NCI-H2081 treated with DMSO at 0.1 percent for 48 hours (cell line): ENCODE measurements around the gene MICU1.
"Not testable (repeated sequence)": the region's sequence is repeated elsewhere in the genome, so short reads cannot be mapped to it uniquely, and the experiment has no call there.

Experiments
- DNase-seq: peaks from one replicate; lab custom pipeline; 2025; lab: John Stamatoyannopoulos, UW

Gene MICU1

DNA sequence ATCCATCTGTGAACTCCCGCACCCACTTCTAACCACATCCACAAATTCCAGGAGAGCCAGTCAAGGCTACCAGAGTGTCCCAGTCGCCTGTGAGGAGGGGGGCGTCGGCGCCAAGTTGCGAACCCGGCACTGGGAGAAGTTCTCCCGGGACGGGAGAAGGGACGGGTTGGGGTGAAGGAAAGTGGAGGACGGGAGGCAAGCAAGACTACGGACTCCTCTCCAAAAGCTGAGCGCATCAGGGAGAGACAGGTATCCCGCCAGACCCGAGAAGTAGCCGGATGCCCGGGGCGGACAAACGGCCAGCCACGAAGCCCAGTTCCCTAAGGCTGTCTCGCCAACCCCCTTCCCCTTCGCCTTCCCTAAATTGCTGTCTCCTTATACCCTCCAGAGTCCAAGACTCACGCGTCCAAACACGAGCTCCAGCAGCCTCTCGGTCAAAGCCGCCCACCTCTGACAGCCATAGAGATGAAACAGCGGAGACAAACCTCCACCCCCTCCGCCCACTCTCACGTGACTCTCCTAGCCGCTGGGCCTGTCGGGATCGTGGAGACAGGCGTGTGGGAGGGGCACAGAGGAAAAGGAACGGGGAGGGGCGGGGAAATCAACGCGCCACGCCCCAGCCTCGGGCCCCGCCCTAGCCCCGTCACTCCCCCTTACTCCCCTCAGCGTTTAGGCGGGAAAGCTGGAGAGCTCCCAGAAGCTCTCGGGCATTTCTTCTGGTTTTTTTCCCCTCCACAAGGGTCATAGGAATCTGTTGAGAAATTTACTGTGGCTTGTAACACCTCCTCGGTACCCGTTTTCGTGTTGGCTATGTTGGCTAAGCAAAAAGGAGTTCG lies at the start of gene MICU1:
MICU1 (minus strand) TSS at position 472 of the 836 bp plus-strand sequence. CDS start 59,286 bp downstream, outside the sequence.
- DNase-seq: peak; percentile 49

GRCh38 chr10:72674174-72674573 lies 48.3 kb upstream of the MICU1 start:
- not testable (repeated sequence) for DNase-seq

GRCh38 chr10:72673280-72673679 lies 47.4 kb upstream of the MICU1 start:
- DNase-seq: no peak

GRCh38 chr10:72667207-72667864 lies 41.5 kb upstream of the MICU1 start:
- DNase-seq: no peak

- DNase-seq: no peak
Observed at GRCh38 chr10:72665925-72666324, 40.0 kb upstream of the MICU1 start.

- no peak for DNase-seq
Observed at GRCh38 chr10:72663971-72664370, 38.1 kb upstream of the MICU1 start.

DNA sequence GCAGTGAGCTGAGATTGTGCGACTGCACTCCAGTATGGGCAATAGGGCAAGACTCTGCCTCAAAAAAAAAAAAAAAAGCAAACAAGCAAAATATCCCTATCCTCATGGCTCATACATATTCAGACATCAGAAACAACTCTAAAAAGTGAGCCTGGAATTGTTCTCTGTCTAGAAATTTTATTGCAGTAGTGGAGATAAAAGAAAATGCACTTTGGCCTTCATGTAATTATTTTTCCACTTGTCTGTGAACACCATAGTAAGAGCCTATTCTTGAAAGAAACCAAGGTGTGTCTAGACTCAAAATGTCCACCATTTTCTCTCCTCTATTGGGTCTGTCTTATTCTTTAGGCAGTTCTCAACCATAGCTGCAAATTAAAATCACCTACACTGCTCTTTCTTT lies 35.6 kb upstream of the MICU1 start:
- DNase-seq: no peak

GRCh38 chr10:72660220-72660619 lies 34.3 kb upstream of the MICU1 start:
- no peak for DNase-seq

GRCh38 chr10:72659694-72660093 lies 33.8 kb upstream of the MICU1 start:
- DNase-seq: no peak

GRCh38 chr10:72658696-72659400 lies 33.0 kb upstream of the MICU1 start:
- no peak for DNase-seq

DNA sequence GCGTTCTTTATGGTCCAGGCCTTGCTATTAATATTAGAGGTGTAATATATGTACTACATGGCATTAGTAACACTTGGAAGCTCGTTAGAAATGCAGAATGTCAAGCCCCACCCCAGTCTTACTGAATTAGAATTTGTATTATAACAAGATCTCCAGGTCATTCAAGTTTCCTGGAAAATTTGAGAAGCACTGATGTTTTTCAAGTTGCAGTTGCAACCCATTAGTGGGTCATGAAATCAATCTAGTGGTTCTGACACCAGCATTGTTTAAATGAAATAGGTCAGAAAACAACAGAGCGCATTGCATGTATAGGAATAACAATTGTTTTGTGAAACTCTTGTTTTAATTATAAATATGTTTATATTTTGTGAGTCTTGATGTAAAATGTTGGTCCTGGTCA lies 28.8 kb upstream of the MICU1 start:
- no peak for DNase-seq

- no peak for DNase-seq
Observed at GRCh38 chr10:72653383-72654096, 27.7 kb upstream of the MICU1 start.

DNA sequence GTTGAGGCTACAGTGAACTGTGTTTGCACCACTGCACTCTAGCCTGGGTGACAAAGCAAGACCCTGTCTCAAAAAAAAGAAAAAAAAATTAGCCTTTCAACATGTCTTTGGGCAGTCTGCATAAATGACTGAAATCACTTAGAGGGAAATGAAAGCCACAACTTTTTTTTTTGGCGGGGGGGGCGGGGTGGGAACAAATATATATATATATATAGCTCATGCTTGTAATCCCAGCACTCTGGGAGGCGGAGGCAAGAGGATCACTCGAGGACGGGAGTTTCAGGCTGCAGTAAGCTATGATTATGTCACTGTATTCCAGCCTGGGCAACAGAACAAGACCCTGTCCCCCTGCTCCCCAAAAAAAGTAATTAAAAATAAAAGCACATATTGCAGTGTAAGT lies 23.4 kb upstream of the MICU1 start:
- DNase-seq: no peak

DNA sequence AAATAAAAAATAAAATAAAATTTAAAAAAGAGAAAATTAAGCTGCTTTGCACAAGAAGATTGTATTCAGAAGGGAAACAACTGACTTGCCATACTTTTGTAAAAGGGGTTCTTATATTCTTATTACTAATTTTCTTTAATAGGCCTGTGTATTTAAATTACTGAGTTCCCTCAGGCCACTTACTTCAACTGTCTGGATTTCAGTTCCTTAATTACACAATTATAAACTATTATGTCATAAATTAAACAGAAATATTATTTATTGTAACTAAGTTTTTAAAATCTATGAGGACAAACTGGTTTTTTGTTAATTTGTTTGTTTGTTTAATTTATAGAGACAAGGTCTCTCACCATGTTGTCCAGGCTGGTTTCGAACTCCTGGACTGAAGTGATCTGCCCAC lies 22.4 kb upstream of the MICU1 start:
- no peak for DNase-seq

GRCh38 chr10:72646971-72647370 lies 21.1 kb upstream of the MICU1 start:
- DNase-seq: not testable (repeated sequence)

DNA sequence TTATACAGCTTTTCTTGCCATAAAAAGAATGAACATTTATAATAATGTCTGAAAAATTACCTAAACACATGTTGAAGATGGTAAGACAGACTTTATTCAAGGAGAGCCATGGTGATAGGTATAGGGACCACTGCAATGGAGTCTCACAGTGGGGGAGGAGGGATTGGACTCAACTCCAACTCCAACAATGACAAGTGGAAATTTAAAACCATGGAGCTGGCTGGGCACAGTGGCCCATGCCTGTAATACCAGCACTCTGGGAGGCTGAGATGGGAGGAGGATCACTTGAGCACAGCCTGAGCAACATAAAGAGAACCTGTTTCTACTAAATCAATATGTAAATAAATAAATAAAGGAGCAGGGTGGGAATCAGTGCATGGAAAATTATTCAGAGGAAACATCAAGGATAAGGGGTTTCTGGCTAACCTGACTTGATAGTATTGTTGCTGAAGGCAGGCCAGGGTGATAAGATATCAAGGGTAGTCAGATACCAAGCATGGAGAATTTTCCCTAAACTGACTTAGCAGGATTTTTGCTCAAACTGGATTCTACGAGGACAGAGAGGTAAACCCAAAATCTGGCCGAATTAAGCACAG lies 19.5 kb upstream of the MICU1 start:
- no peak for DNase-seq

DNA sequence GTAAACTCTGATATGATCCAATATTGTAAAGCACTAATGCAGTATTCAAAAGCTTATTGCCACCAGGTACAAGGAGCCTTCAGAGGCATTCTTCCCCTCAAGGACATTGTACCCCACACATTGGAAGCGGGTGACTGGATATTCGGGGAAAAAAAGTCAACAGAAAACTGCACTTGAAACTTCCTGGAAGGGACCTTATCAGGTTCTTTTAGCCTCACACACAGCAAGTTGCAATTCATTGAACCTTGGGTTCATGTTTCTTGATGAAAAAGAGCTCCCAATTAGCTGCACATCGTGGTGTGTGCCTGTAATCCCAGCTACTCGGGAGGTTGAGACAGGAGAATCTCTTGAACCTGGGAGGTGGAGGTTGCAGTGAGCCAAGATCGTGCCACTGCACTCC lies 16.4 kb upstream of the MICU1 start:
- DNase-seq: no peak

GRCh38 chr10:72639441-72639873 lies 13.6 kb upstream of the MICU1 start:
- no peak for DNase-seq

DNA sequence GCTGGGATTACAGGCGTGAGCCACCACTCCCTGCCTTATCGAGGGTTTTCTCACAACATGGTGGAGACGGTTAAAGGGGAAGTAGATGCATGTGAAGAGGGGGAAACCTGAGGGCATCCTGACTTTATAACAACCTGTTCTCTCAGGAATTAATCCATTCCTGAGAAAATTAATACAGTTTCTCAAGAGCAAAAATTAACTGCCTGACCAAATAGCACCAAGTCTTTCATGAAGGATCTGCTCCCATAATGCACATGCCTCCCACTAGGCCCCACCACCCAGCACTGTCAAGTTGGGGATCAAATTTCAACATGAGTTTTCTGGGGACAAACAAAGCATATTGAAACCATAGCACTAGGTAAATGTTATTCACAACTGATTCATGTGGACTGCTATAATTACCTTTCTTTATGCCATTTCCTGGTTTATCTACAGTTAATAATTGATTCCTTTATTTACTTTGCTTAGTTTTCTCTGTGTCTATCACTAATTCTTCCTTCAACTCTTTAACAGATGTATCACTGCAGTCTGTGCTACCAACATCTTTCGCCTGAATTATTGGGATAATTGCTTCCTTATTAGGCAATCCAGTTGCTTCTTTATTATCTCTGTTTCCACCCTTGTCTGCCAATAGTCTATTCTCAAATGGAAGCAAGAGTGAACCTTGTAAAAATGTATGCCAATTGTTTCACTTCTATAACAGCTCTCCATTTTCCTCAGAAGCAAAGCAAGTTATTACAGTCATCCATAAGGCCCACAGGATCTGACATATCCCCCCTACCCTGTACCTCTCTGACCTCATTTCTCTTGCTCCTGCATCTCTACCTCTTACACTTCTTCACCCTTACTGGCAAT lies 12.9 kb upstream of the MICU1 start:
- DNase-seq: peak; percentile 4

- DNase-seq: no peak
Observed at GRCh38 chr10:72637398-72637857, 11.5 kb upstream of the MICU1 start.

- DNase-seq: no peak
Observed at GRCh38 chr10:72630144-72630543, 4.3 kb upstream of the MICU1 start.
